HEK293 (cell line): Measurements from ENCODE around the gene HAUS2.

Experiments used
- GFI1B ChIP-seq: fragments of 450-650 bp; formaldehyde crosslinking; IDR thresholded peaks from 2 replicates; pipeline ENCODE4 v1.5.1; 2016; ENCODE audit warnings: missing biosample characterization, missing genetic modification characterization
- GLI4 ChIP-seq: fragments of 450-650 bp; formaldehyde crosslinking; IDR thresholded peaks from 2 replicates; pipeline ENCODE4 v1.5.1; 2016; ENCODE audit warnings: missing biosample characterization, missing genetic modification characterization
- KLF7 ChIP-seq: fragments of 450-650 bp; formaldehyde crosslinking; IDR thresholded peaks from 2 replicates; pipeline ENCODE4 v1.5.1; 2016; ENCODE audit warnings: missing biosample characterization, missing genetic modification characterization, borderline replicate concordance
- KLF9 ChIP-seq: fragments of 450-650 bp; formaldehyde crosslinking; IDR thresholded peaks from 2 replicates; pipeline ENCODE4 v1.5.1; 2016; ENCODE audit warnings: missing biosample characterization, missing genetic modification characterization, low read depth
- RBAK ChIP-seq: fragments of 450-650 bp; formaldehyde crosslinking; IDR thresholded peaks from 2 replicates; pipeline ENCODE4 v1.5.1; 2016; ENCODE audit warnings: missing biosample characterization, missing genetic modification characterization
- SP3 ChIP-seq: fragments of 450-650 bp; formaldehyde crosslinking; IDR thresholded peaks from 2 replicates; pipeline ENCODE4 v1.5.1; 2016; ENCODE audit warnings: missing biosample characterization, missing genetic modification characterization
- ZFP37 ChIP-seq: fragments of 450-650 bp; formaldehyde crosslinking; IDR thresholded peaks from 2 replicates; pipeline ENCODE4 v1.5.1; 2016; ENCODE audit warnings: missing biosample characterization, missing genetic modification characterization
- ZNF138 ChIP-seq: fragments of 450-650 bp; formaldehyde crosslinking; IDR thresholded peaks from 2 replicates; pipeline ENCODE4 v1.5.1; 2016; ENCODE audit warnings: missing biosample characterization, missing genetic modification characterization, borderline replicate concordance
- ZNF2 ChIP-seq: fragments of 450-650 bp; formaldehyde crosslinking; IDR thresholded peaks from 2 replicates; pipeline ENCODE4 v1.5.1; 2016; ENCODE audit warnings: missing biosample characterization, missing genetic modification characterization
- ZNF274 ChIP-seq, 2 experiments: fragments of 200-500 bp in 1 of 2; fragments of 450-650 bp in 1 of 2; sonication (Bioruptor generic) in 1 of 2; formaldehyde crosslinking in 1 of 2; IDR thresholded peaks; 2 replicates each; pipeline versions ENCODE4 v1.5.1 to v1.6.1; 2014 to 2016; ENCODE audit warnings: borderline replicate concordance in 1 of 2, inconsistent platforms in 1 of 2, low read length in 1 of 2, missing biosample characterization in 1 of 2, missing genetic modification characterization in 1 of 2
- ZNF324 ChIP-seq: fragments of 450-650 bp; formaldehyde crosslinking; IDR thresholded peaks from 2 replicates; pipeline ENCODE4 v1.5.1; 2016; ENCODE audit warnings: missing biosample characterization, missing genetic modification characterization
- ZNF391 ChIP-seq: fragments of 450-650 bp; formaldehyde crosslinking; IDR thresholded peaks from 2 replicates; pipeline ENCODE4 v1.5.1; 2016; ENCODE audit warnings: low read depth, missing biosample characterization, missing genetic modification characterization, borderline replicate concordance
- ZNF423 ChIP-seq: fragments of 450-650 bp; formaldehyde crosslinking; IDR thresholded peaks from 2 replicates; pipeline ENCODE4 v1.5.1; 2016; ENCODE audit warnings: missing biosample characterization, missing genetic modification characterization
- ZNF433 ChIP-seq: fragments of 450-650 bp; formaldehyde crosslinking; IDR thresholded peaks from 2 replicates; pipeline ENCODE4 v1.5.1; 2016; ENCODE audit warnings: missing biosample characterization, missing genetic modification characterization, low read depth
- ZNF561 ChIP-seq: fragments of 450-650 bp; IDR thresholded peaks from 2 replicates; pipeline ENCODE4 v1.5.1; 2018; ENCODE audit warnings: missing biosample characterization, missing genetic modification characterization, borderline replicate concordance
- ZNF585B ChIP-seq: fragments of 450-650 bp; formaldehyde crosslinking; IDR thresholded peaks from 2 replicates; pipeline ENCODE4 v1.5.1; 2016; ENCODE audit warnings: missing biosample characterization, missing genetic modification characterization
- ZNF621 ChIP-seq: fragments of 450-650 bp; formaldehyde crosslinking; IDR thresholded peaks from 2 replicates; pipeline ENCODE4 v1.5.1; 2017; ENCODE audit warnings: missing biosample characterization, missing genetic modification characterization
- ZXDB ChIP-seq: fragments of 450-650 bp; formaldehyde crosslinking; IDR thresholded peaks from 2 replicates; pipeline ENCODE4 v1.5.1; 2016; ENCODE audit warnings: missing biosample characterization, missing genetic modification characterization
- TF ChIP-seq, protein P1 (sequence below): fragments of 450-650 bp; formaldehyde crosslinking; IDR thresholded peaks from 2 replicates; pipeline ENCODE4 v1.5.1; 2017; ENCODE audit warnings: missing biosample characterization, missing genetic modification characterization
- TF ChIP-seq, protein P2 (sequence below): fragments of 450-650 bp; formaldehyde crosslinking; IDR thresholded peaks from 2 replicates; pipeline ENCODE4 v1.5.1; 2016; ENCODE audit warnings: missing biosample characterization, missing genetic modification characterization
- TF ChIP-seq, protein P3 (sequence below): fragments of 450-650 bp; formaldehyde crosslinking; IDR thresholded peaks from 2 replicates; pipeline ENCODE4 v1.5.1; 2017; ENCODE audit warnings: missing biosample characterization, missing genetic modification characterization
- TF ChIP-seq, protein P4 (sequence below): fragments of 450-650 bp; formaldehyde crosslinking; IDR thresholded peaks from 2 replicates; pipeline ENCODE4 v1.5.1; 2016; ENCODE audit warnings: missing biosample characterization, missing genetic modification characterization, low read depth
- TF ChIP-seq, protein P5 (sequence below): fragments of 450-650 bp; formaldehyde crosslinking; IDR thresholded peaks from 2 replicates; pipeline ENCODE4 v1.5.1; 2016; ENCODE audit warnings: missing biosample characterization, missing genetic modification characterization
- TF ChIP-seq, protein P6 (sequence below): fragments of 450-650 bp; formaldehyde crosslinking; IDR thresholded peaks from 2 replicates; pipeline ENCODE4 v1.5.1; 2016; ENCODE audit warnings: missing biosample characterization, missing genetic modification characterization
- TF ChIP-seq, protein P7 (sequence below): fragments of 450-650 bp; formaldehyde crosslinking; IDR thresholded peaks from 2 replicates; pipeline ENCODE4 v1.5.1; 2016; ENCODE audit warnings: missing biosample characterization, missing genetic modification characterization

Gene HAUS2

DNA sequence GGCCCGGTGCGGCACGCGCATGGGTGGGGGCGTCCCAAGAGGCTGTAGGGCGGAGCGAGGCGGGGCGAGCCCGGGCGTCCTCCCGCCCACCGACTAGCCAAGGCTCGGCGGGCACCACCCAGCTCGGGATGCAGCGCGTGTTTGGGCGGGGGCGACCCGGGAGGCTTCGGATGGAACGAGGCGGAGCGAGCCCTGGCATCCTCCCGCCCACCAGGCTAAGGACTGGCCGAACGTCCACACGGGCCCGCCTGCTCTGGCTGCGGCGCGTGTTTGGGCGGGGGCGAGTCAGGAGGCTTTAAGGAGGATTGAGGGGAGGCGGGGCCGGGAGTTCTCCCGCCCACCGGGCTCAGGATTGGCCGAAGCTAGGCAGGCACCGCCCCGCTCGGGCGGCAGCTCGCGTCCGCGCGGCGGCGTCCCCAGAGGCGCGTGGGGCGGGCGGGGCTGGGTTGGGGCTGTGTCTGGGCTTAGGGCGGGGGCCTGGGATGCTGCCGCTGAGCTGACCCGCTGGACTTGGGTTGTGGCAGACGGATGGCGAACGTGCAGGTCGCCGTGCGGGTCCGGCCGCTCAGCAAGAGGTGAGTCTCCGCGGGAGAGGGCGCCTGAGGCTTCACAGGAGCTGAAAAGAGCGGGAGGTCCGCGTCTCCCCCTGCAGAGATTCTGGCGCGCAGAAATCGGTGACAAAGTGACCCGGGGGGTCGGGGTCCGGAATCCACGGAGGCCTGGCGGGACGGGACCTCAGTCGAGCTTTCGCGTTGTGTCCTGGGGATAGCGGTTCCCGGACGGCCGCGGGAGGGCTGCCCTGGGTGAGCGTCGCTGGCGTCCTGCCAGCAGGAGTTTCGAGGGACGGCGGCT, 26.8 kb downstream of the HAUS2 start, which contains the start of gene STARD9 (continued):
- TF ChIP-seq, protein P1, sequence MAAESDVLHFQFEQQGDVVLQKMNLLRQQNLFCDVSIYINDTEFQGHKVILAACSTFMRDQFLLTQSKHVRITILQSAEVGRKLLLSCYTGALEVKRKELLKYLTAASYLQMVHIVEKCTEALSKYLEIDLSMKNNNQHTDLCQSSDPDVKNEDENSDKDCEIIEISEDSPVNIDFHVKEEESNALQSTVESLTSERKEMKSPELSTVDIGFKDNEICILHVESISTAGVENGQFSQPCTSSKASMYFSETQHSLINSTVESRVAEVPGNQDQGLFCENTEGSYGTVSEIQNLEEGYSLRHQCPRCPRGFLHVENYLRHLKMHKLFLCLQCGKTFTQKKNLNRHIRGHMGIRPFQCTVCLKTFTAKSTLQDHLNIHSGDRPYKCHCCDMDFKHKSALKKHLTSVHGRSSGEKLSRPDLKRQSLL (tag by site-specific recombination) = 0 out of 2 replicates have a peak, but pooled peaks have one; percentile 5
- TF ChIP-seq ZNF433 (tag by site-specific recombination) (no peak), GFI1B (tag by site-specific recombination) (no peak), ZNF138 (tag by site-specific recombination) (no peak), ZNF561 (tag by site-specific recombination) (peak; percentile 85), ZFP37 (peak; percentile 74; the same call in 1 of the 2 replicates), ZNF324 (tag by site-specific recombination) (0 out of 2 replicates have a peak, but pooled peaks have one; percentile 28), ZNF2 (tag by site-specific recombination) (0 out of 2 replicates have a peak, but pooled peaks have one; percentile 61), RBAK (no peak), KLF9 (tag by site-specific recombination) (peak; percentile 50; the same call in 1 of the 2 replicates), ZNF585B (no peak), ZNF274 (IDR thresholded peaks at IDR 0.05; ENCODE audit: low read length) (no peak), ZNF274 (tag by site-specific recombination; IDR thresholded peaks at IDR 0.05; ENCODE audit: borderline replicate concordance) (no peak), SP3 (tag by site-specific recombination) (peak; percentile 91), ZNF423 (tag by site-specific recombination) (0 out of 2 replicates have a peak, but pooled peaks have one; percentile 66), GLI4 (tag by site-specific recombination) (no peak), ZNF621 (tag by site-specific recombination) (no peak), ZNF391 (tag by site-specific recombination) (no peak), KLF7 (tag by site-specific recombination) (peak; percentile 55; the same call in 1 of the 2 replicates), ZXDB (tag by site-specific recombination) (peak; percentile 47; the same call in 1 of the 2 replicates)
- TF ChIP-seq, protein P2, sequence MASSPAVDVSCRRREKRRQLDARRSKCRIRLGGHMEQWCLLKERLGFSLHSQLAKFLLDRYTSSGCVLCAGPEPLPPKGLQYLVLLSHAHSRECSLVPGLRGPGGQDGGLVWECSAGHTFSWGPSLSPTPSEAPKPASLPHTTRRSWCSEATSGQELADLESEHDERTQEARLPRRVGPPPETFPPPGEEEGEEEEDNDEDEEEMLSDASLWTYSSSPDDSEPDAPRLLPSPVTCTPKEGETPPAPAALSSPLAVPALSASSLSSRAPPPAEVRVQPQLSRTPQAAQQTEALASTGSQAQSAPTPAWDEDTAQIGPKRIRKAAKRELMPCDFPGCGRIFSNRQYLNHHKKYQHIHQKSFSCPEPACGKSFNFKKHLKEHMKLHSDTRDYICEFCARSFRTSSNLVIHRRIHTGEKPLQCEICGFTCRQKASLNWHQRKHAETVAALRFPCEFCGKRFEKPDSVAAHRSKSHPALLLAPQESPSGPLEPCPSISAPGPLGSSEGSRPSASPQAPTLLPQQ (tag by site-specific recombination) = 0 out of 2 replicates have a peak, but pooled peaks have one; percentile 24
- TF ChIP-seq, protein P3, sequence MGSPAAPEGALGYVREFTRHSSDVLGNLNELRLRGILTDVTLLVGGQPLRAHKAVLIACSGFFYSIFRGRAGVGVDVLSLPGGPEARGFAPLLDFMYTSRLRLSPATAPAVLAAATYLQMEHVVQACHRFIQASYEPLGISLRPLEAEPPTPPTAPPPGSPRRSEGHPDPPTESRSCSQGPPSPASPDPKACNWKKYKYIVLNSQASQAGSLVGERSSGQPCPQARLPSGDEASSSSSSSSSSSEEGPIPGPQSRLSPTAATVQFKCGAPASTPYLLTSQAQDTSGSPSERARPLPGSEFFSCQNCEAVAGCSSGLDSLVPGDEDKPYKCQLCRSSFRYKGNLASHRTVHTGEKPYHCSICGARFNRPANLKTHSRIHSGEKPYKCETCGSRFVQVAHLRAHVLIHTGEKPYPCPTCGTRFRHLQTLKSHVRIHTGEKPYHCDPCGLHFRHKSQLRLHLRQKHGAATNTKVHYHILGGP (tag by site-specific recombination) = no peak
- TF ChIP-seq, protein P4, sequence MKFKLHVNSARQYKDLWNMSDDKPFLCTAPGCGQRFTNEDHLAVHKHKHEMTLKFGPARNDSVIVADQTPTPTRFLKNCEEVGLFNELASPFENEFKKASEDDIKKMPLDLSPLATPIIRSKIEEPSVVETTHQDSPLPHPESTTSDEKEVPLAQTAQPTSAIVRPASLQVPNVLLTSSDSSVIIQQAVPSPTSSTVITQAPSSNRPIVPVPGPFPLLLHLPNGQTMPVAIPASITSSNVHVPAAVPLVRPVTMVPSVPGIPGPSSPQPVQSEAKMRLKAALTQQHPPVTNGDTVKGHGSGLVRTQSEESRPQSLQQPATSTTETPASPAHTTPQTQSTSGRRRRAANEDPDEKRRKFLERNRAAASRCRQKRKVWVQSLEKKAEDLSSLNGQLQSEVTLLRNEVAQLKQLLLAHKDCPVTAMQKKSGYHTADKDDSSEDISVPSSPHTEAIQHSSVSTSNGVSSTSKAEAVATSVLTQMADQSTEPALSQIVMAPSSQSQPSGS (tag by site-specific recombination) = no peak
- TF ChIP-seq, protein P5, sequence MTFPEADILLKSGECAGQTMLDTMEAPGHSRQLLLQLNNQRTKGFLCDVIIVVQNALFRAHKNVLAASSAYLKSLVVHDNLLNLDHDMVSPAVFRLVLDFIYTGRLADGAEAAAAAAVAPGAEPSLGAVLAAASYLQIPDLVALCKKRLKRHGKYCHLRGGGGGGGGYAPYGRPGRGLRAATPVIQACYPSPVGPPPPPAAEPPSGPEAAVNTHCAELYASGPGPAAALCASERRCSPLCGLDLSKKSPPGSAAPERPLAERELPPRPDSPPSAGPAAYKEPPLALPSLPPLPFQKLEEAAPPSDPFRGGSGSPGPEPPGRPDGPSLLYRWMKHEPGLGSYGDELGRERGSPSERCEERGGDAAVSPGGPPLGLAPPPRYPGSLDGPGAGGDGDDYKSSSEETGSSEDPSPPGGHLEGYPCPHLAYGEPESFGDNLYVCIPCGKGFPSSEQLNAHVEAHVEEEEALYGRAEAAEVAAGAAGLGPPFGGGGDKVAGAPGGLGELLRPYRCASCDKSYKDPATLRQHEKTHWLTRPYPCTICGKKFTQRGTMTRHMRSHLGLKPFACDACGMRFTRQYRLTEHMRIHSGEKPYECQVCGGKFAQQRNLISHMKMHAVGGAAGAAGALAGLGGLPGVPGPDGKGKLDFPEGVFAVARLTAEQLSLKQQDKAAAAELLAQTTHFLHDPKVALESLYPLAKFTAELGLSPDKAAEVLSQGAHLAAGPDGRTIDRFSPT (tag by site-specific recombination) = peak; percentile 51; the same call in 1 of the 2 replicates
- TF ChIP-seq, protein P6, sequence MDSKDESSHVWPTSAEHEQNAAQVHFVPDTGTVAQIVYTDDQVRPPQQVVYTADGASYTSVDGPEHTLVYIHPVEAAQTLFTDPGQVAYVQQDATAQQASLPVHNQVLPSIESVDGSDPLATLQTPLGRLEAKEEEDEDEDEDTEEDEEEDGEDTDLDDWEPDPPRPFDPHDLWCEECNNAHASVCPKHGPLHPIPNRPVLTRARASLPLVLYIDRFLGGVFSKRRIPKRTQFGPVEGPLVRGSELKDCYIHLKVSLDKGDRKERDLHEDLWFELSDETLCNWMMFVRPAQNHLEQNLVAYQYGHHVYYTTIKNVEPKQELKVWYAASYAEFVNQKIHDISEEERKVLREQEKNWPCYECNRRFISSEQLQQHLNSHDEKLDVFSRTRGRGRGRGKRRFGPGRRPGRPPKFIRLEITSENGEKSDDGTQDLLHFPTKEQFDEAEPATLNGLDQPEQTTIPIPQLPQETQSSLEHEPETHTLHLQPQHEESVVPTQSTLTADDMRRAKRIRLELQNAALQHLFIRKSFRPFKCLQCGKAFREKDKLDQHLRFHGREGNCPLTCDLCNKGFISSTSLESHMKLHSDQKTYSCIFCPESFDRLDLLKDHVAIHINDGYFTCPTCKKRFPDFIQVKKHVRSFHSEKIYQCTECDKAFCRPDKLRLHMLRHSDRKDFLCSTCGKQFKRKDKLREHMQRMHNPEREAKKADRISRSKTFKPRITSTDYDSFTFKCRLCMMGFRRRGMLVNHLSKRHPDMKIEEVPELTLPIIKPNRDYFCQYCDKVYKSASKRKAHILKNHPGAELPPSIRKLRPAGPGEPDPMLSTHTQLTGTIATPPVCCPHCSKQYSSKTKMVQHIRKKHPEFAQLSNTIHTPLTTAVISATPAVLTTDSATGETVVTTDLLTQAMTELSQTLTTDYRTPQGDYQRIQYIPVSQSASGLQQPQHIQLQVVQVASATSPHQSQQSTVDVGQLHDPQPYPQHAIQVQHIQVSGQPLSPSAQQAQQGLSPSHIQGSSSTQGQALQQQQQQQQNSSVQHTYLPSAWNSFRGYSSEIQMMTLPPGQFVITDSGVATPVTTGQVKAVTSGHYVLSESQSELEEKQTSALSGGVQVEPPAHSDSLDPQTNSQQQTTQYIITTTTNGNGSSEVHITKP (tag by site-specific recombination) = peak; percentile 20; the same call in 1 of the 2 replicates
- TF ChIP-seq, protein P7, sequence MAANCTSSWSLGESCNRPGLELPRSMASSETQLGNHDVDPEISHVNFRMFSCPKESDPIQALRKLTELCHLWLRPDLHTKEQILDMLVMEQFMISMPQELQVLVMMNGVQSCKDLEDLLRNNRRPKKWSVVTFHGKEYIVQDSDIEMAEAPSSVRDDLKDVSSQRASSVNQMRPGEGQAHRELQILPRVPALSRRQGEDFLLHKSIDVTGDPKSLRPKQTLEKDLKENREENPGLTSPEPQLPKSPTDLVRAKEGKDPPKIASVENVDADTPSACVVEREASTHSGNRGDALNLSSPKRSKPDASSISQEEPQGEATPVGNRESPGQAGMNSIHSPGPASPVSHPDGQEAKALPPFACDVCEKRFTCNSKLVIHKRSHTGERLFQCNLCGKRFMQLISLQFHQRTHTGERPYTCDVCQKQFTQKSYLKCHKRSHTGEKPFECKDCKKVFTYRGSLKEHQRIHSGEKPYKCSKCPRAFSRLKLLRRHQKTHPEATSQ (tag by site-specific recombination) = no peak
- TF ChIP-seq, all 188 proteins: peak for 39
